Fibroblast of the aortic adventitia (primary cell): ENCODE measurements around the gene CEACAM7. TPM values are rescaled to one million over a fixed set of nuclear protein-coding genes. Genes with fewer than 3 reads are reported as not detected.
"Not testable (repeated sequence)": the region's sequence is repeated elsewhere in the genome, so short reads cannot be mapped to it uniquely, and the experiment has no call there.

Source experiments
- DNase-seq: peaks from one replicate; pipeline ENCODE4 v3.0.0-alpha.2; 2010; ENCODE audit warnings: low read depth
- H3K4me3 ChIP-seq: 2 replicates; pipeline ENCODE4 v1.5.1; 2011; ENCODE audit warnings: low read depth, mild to moderate bottlenecking, control low read depth, low read length, moderate library complexity
- CTCF ChIP-seq: IDR thresholded peaks from 2 replicates; pipeline ENCODE4 v1.5.1; 2011; ENCODE audit warnings: mild to moderate bottlenecking, low read length, control low read depth, inconsistent platforms; ENCODE audit not compliant: insufficient read depth
- total RNA-seq: library from RNA; depleted of rRNA; stranded (reverse); fragments of >200 nt; gene quantifications from 2 replicates; pipeline ENCODE4 v1.2.3, GENCODE V29; 2012; ENCODE audit warnings: low replicate concordance

CEACAM7 gene
- total RNA-seq, 1 donor = not detected

GRCh38 chr19:41687419-41687818 lies 651 bp downstream of the CEACAM7 start:
- no peak overlapping the region for H3K4me3 ChIP-seq
- TF ChIP-seq CTCF = no peak
- no peak for DNase-seq

GRCh38 chr19:41682437-41682836 lies 5.6 kb downstream of the CEACAM7 start:
- DNase-seq = no peak
- TF ChIP-seq CTCF = no peak
- no peak overlapping the region for H3K4me3 ChIP-seq

- no peak overlapping the region for H3K4me3 ChIP-seq
- TF ChIP-seq CTCF = no peak
- DNase-seq = no peak
Observed at GRCh38 chr19:41671486-41671885, 16.6 kb downstream of the CEACAM7 start.

- no peak for TF ChIP-seq CTCF
- DNase-seq = no peak
- no peak overlapping the region for H3K4me3 ChIP-seq
Observed at GRCh38 chr19:41670755-41671154, 17.3 kb downstream of the CEACAM7 start.

- no peak overlapping the region for H3K4me3 ChIP-seq
- TF ChIP-seq CTCF = no peak
- no peak for DNase-seq
Observed at GRCh38 chr19:41668315-41668714, 19.8 kb downstream of the CEACAM7 start.

- TF ChIP-seq CTCF = no peak
- no peak overlapping the region for H3K4me3 ChIP-seq
- no peak for DNase-seq
Observed at GRCh38 chr19:41666075-41666474, 22.0 kb downstream of the CEACAM7 start.

- no peak overlapping the region for H3K4me3 ChIP-seq
- TF ChIP-seq CTCF = no peak
- DNase-seq = no peak
Observed at GRCh38 chr19:41657157-41657556, 30.9 kb downstream of the CEACAM7 start.

- not testable (repeated sequence) for DNase-seq
Observed at GRCh38 chr19:41656756-41657155, 31.3 kb downstream of the CEACAM7 start.

More at GRCh38 chr19:41656756-41657155, 31.3 kb downstream of the CEACAM7 start:
- not testable (repeated sequence) for H3K4me3 ChIP-seq
